Astrocyte (in vitro differentiated cells and primary cell): ENCODE data around the gene RPL6.

ENCODE experiments used
- CTCF ChIP-seq: IDR thresholded peaks from 2 replicates; pipeline ENCODE4 v1.5.1; 2011; ENCODE audit warnings: low read depth, mild to moderate bottlenecking, inconsistent platforms, low read length, moderate library complexity; ENCODE audit not compliant: insufficient read depth
- EZH2 ChIP-seq: IDR thresholded peaks from 2 replicates; pipeline ENCODE4 v1.6.1; 2012; ENCODE audit warnings: mild to moderate bottlenecking, low read length, inconsistent platforms; ENCODE audit not compliant: insufficient read depth

DNA sequence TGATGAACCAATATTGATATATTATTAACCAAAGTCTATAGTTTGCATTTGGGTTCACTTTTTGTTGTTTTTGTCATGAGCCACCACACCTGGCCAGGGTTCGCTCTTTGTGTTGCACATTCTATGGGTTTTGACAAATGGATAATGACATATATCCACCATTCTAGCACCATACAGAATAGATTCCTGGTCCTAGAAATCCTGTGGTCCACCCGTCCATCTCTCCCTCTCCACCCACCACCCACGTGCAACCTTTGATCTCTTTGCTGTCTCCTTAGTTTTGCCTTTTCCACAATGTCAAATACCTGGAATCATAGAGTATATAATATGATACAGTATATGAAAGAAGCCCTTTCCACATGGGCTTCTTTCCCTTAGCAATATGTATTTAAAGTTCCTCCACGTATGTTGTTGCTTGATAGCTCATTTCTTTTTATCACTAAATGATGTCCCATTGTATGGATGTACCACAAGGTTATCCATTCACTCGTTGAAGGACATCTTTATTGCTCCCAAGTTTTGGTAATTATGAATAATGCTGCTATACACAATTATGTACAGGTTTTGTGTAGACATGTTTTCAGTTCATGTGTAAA lies 7.4 kb downstream of the RPL6 start:
- no peak for TF ChIP-seq CTCF
- no peak for TF ChIP-seq EZH2
